Activated T-helper 17 cell treated with anti-CD3 and anti-CD28 coated beads, Interleukin-2, amount 50 U/mL, for 72 hours (primary cell): ENCODE results near the gene COX7C. TPM values are rescaled to one million over a fixed set of nuclear protein-coding genes. Genes with fewer than 3 reads are reported as not detected.
"Not testable (repeated sequence)": the region's sequence is repeated elsewhere in the genome, so short reads cannot be mapped to it uniquely, and the experiment has no call there.

ENCODE experiments used
- ATAC-seq: fragments of 150-1000 bp; cut with Tn5 transposase; replicated peaks from 2 replicates; pipeline ENCODE4 v1.10.0; 2021; ENCODE audit warnings: mild to moderate bottlenecking, moderate library complexity
- H3K27ac Mint-ChIP-seq: one replicate; pipeline ENCODE4 v1.8.0; 2022; ENCODE audit warnings: mixed read lengths
- H3K27me3 Mint-ChIP-seq: one replicate; pipeline ENCODE4 v1.8.0; 2022; ENCODE audit warnings: mixed read lengths
- H3K36me3 Mint-ChIP-seq: one replicate; pipeline ENCODE4 v1.8.0; 2022; ENCODE audit warnings: low read depth, mild to moderate bottlenecking, mixed read lengths
- H3K4me1 Mint-ChIP-seq: one replicate; pipeline ENCODE4 v1.8.0; 2022; ENCODE audit warnings: mixed read lengths
- H3K4me3 Mint-ChIP-seq: one replicate; pipeline ENCODE4 v1.8.0; 2022; ENCODE audit warnings: mild to moderate bottlenecking, mixed read lengths
- H3K9me3 Mint-ChIP-seq: one replicate; pipeline ENCODE4 v1.8.0; 2022; ENCODE audit warnings: mixed read lengths
- total RNA-seq, 2 donors: library from RNA; stranded (reverse); gene quantifications; one replicate each; pipeline ENCODE4 v1.2.3, GENCODE V29; 2022

Gene COX7C
- total RNA-seq, 2 donors from 2014 or later = 422 to 530 TPM

GRCh38 chr5:86631165-86631564, 13.4 kb downstream of the COX7C start:
- Mint-ChIP-seq H3K4me1 (no peaks in the 10 kb centered on the region), H3K4me3 (no peak overlapping the region), H3K9me3 (peaks cover 4% of the 10 kb centered on the region), H3K27ac (no peak overlapping the region), H3K27me3 (peaks cover 24% of the 10 kb centered on the region), H3K36me3 (no peaks in the 10 kb centered on the region)
- ATAC-seq = no peak

DNA sequence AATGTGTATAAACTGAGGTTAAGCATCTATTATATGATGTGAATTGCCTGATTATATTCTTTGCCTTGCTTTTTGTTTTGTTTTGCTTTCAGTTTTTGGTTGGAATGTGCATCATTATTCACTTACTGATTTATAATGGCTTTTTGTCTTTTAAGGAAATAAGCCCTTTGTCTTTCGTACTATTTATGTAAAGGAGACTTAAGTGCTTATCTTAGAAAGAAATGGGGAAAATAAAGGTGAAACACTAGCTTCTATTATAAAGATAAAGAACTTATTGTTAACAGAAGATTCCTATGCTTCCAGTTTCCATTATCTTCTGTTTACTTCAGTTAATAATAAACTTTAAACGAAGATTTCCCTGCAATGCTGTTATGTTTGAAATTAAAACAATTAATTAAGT, 23.3 kb downstream of the COX7C start:
- H3K27me3 Mint-ChIP-seq = peaks cover 13% of the 10 kb centered on the region
- H3K4me1 Mint-ChIP-seq = no peaks in the 10 kb centered on the region
- H3K27ac Mint-ChIP-seq = no peak overlapping the region
- no peak for ATAC-seq
- H3K36me3 Mint-ChIP-seq = no peaks in the 10 kb centered on the region
- no peaks in the 10 kb centered on the region for H3K9me3 Mint-ChIP-seq
- H3K4me3 Mint-ChIP-seq = no peak overlapping the region

DNA sequence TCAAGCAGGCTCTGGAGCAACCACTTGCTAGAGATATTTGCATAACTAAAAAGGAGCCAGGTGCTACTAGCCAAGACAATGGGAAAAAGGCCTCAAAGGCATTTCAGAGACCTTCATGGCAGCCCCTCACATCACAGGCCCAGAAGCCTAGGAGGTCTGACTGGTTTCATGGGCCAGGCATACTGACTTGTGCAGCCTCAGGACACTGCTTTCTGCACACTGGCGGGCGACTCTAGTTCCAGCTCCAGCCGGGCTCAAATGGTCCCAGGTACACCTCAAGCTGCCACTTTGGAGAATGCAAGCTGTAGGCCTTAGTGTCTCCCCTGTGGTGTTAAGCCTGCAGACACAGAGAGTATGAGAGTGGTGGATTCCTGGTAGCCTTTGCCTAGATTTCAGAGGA, 27.1 kb downstream of the COX7C start:
- peaks cover 16% of the 10 kb centered on the region for H3K27me3 Mint-ChIP-seq
- H3K4me1 Mint-ChIP-seq = no peaks in the 10 kb centered on the region
- no peak overlapping the region for H3K4me3 Mint-ChIP-seq
- H3K27ac Mint-ChIP-seq = no peak overlapping the region
- H3K9me3 Mint-ChIP-seq = no peaks in the 10 kb centered on the region
- ATAC-seq = no peak
- no peaks in the 10 kb centered on the region for H3K36me3 Mint-ChIP-seq

GRCh38 chr5:86645885-86646284, 28.1 kb downstream of the COX7C start:
- no peaks in the 10 kb centered on the region for H3K9me3 Mint-ChIP-seq
- ATAC-seq = no peak
- no peak overlapping the region for H3K4me3 Mint-ChIP-seq
- H3K36me3 Mint-ChIP-seq = no peaks in the 10 kb centered on the region
- peaks cover 16% of the 10 kb centered on the region for H3K27me3 Mint-ChIP-seq
- H3K27ac Mint-ChIP-seq = no peak overlapping the region
- H3K4me1 Mint-ChIP-seq = no peaks in the 10 kb centered on the region

DNA sequence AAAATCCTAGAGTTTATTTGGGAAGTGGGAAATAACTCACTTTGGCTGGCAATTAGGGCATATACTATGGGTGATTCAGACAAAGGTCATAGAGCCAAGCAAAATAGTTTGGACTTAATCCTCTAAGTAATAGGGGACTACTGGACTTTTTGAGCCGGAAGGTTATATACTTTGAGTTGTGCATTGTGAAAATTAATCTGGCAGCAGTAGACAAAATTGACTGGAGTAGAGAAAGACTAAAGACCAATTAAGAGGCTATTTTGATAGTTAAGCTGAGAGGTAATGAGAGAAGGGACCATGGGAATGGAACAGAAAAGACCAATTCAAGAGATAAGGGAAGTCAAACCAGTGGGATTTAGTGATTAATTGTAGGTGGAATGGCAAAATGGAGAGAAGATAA, 28.9 kb downstream of the COX7C start:
- no peak overlapping the region for H3K4me3 Mint-ChIP-seq
- no peaks in the 10 kb centered on the region for H3K36me3 Mint-ChIP-seq
- H3K27me3 Mint-ChIP-seq = peaks cover 16% of the 10 kb centered on the region
- H3K27ac Mint-ChIP-seq = no peak overlapping the region
- no peaks in the 10 kb centered on the region for H3K4me1 Mint-ChIP-seq
- no peak for ATAC-seq
- H3K9me3 Mint-ChIP-seq = no peaks in the 10 kb centered on the region

GRCh38 chr5:86649832-86650505, 32.2 kb downstream of the COX7C start:
- Mint-ChIP-seq H3K27me3 (peaks cover 12% of the 10 kb centered on the region), H3K36me3 (no peaks in the 10 kb centered on the region), H3K27ac (no peak overlapping the region), H3K4me1 (no peaks in the 10 kb centered on the region), H3K9me3 (no peaks in the 10 kb centered on the region), H3K4me3 (no peak overlapping the region)
- ATAC-seq = no peak

DNA sequence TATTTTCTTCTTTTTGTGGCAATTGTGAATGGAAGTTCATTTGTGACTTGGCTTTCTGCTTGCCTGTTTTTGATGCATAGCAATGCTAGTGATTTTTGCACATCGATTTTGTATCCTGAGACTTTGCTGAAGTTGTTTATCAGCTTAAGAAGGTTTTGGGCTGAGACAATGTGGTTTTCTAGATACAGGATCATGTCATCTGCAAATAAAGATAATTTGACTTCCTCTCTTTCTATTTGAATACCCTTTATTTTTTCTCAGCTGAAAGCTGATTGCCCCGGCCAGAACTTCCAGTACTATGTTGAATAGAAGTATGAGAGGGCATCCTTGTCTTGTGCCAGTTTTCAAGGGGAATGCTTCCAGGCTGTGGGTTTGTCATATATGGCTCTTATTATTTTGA, 43.0 kb downstream of the COX7C start:
- not testable (repeated sequence) for ATAC-seq, H3K4me3 Mint-ChIP-seq

DNA sequence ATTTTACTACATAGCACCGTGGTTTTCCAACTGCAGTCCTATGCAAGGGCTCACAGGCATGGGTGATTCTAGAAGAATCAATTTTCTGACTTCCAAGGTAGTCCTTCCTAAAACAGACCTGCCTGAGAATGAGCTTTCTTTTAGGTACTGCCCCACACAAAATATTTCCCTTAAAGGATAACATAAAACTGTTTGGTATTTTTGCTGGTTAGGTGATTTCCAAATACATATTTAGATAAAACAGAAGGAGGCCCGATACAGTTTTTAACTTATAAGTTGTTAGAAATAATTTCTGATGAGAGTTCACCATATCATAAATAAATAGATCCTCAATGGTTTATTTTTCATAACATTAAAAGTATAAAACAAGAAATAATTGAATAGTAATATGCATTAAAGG, 46.4 kb downstream of the COX7C start:
- Mint-ChIP-seq H3K27me3 (peaks cover 27% of the 10 kb centered on the region), H3K4me1 (no peaks in the 10 kb centered on the region), H3K9me3 (peaks cover 6% of the 10 kb centered on the region), H3K4me3 (no peak overlapping the region), H3K36me3 (no peaks in the 10 kb centered on the region), H3K27ac (no peak overlapping the region)
- ATAC-seq = no peak

More for the DNA sequence above, 43.0 kb downstream of the COX7C start:
- peaks cover 32% of the 10 kb centered on the region for H3K27me3 Mint-ChIP-seq
- not testable (repeated sequence) for H3K9me3 Mint-ChIP-seq, H3K4me1 Mint-ChIP-seq, H3K27ac Mint-ChIP-seq, H3K36me3 Mint-ChIP-seq

- peak overlapping the region; percentile 36 for H3K4me3 Mint-ChIP-seq
- peaks cover 26% of the 10 kb centered on the region for H3K27me3 Mint-ChIP-seq
- ATAC-seq = no peak
- no peaks in the 10 kb centered on the region for H3K4me1 Mint-ChIP-seq
- no peaks in the 10 kb centered on the region for H3K36me3 Mint-ChIP-seq
- H3K9me3 Mint-ChIP-seq = peaks cover 6% of the 10 kb centered on the region
- no peak overlapping the region for H3K27ac Mint-ChIP-seq
Measured at GRCh38 chr5:86665984-86666760, 48.4 kb downstream of the COX7C start.

- Mint-ChIP-seq H3K36me3 (no peaks in the 10 kb centered on the region), H3K4me3 (no peak overlapping the region), H3K27me3 (peaks cover 22% of the 10 kb centered on the region), H3K27ac (no peak overlapping the region), H3K9me3 (peaks cover 2% of the 10 kb centered on the region), H3K4me1 (no peaks in the 10 kb centered on the region)
- ATAC-seq = no peak
Measured at GRCh38 chr5:86666981-86667380, 49.2 kb downstream of the COX7C start.
